Esophagus mucosa (tissue), 1 donor: Measurements from ENCODE around the gene TECTB. TPM values are rescaled to one million over a fixed set of nuclear protein-coding genes. Genes with fewer than 3 reads are reported as not detected.

ENCODE experiments used
- ATAC-seq: fragments of 200-7000 bp; cut with Tn5 transposase; one replicate; pipeline ENCODE4 v1.9.1; 2020
- total RNA-seq: library from RNA; stranded (reverse); gene quantifications from one replicate; pipeline ENCODE4 v1.2.4, GENCODE V29; 2023
- donor health status: DM: yes; HTN: yes; CAD: no.

The TECTB gene
- total RNA-seq, 1 donor from 2014 or later = not detected

GRCh38 chr10:112348759-112349158, 65.6 kb downstream of the TECTB start:
- ATAC-seq = no peak

- ATAC-seq = no peak
These were observed 66.4 kb downstream of the TECTB start for GRCh38 chr10:112349521-112350085.

GRCh38 chr10:112351146-112351545, 67.9 kb downstream of the TECTB start:
- no peak for ATAC-seq

- no peak for ATAC-seq
These were observed 68.8 kb downstream of the TECTB start for GRCh38 chr10:112352044-112352443.

GRCh38 chr10:112353046-112353445, 69.8 kb downstream of the TECTB start:
- no peak for ATAC-seq

Other genes starting within 250 kb of the TECTB start
- gene GPAM, start 99.6 kb upstream of the TECTB start, total RNA-seq = 3.8 TPM
- 3.3 TPM for gene ACSL5, start 90.7 kb downstream of the TECTB start, total RNA-seq
- 19.9 TPM for gene ZDHHC6, start 163.5 kb downstream of the TECTB start, total RNA-seq
- 28.0 TPM for gene VTI1A, start 163.8 kb downstream of the TECTB start, total RNA-seq